ENCODE results near the gene ARF1.
A peak's percentile ranks its signal among the peaks of the same experiment; 100 is the strongest.
"Not testable (repeated sequence)": the region's sequence is repeated elsewhere in the genome, so short reads cannot be mapped to it uniquely, and the experiment has no call there.

Gene ARF1

DNA sequence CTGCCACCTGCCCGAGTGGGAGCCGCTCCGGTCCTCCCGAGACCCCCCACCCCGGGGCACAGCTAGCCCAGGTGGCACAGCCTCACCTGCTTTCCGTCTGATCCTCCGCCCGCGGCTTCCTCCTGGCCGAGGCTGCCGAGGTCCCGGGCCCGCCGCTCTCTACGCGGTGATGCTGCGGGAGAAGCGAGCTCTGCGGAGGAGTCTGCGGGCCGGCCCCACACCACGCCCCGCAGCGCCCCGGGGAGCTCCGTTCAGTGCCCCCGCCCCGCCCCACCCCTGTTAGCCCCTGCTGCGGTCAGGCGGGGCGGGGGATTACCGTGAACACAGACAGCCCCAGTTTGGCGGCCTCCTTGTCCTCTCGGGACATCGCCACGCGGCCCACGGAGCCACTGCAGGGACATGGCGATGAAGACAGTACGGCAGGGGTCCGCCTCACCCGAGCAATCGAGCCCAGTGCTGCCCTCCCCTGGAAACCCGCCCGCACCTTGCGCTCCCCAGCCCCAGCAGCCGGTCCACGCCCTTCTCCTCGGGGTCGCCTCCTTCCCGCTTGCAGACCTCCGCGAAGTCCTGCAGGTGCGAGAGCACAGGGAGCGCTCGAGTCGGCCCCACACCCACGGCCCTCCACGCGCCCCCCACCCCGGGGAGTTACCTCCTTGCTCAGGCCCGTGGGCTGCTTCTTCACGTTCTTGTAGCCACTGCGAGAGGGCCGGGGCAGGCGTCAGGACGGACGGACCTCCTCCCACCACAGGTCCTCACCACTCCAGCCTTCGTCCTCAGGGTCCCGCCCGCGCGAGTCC, 19.7 kb downstream of the ARF1 start:
- DNase-seq (ENCODE audit: low read depth in 2 of 2), result peak; percentile 37 to 48

GRCh38 chr1:228102791-228103620, 20.5 kb downstream of the ARF1 start, which contains the start of gene C1orf35:
C1orf35 (minus strand) TSS chr1:228103325; CDS start chr1:228103227, 98 bp downstream.
- peak; percentile 95 for DNase-seq (ENCODE audit: low read depth in 2 of 2)

DNA sequence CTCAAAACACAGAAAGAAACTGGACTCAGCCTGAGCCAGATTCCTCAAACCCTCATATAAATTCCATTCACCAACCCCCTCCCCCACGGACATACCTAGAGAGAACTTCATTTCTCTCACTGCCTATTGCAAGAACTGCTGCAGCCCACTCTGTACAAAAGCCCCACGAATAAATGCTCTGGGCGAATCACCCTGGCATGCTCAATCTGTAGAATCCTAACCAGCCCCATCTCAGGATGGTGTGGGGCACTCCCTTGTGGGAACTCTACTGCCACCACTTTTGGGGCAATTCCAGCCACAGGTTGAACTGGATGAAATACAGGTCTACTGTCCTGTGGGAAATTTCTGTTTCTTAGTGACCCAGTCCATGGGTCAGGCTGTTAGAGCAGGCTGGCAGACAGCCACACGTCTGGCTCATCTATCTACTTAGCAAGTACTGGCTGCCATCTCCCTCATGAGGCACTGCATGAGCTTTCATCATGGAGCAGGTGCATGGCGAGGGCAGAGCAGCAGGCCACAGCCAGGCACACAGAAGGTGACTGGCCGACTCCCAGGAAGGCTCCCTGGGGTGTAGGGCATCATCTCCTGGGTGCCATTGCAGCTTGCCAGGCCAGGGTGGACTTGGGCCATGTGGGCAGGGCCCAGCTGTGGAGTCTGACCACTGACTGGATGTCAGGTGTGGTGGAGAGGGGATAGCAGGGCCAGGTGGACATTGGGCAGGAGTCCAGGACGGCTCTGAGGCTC, 22.2 kb downstream of the ARF1 start:
- DNase-seq (ENCODE audit: low read depth in 2 of 2), result no peak

- DNase-seq (ENCODE audit: low read depth in 2 of 2), result no peak
Observed at GRCh38 chr1:228105270-228105995, 22.9 kb downstream of the ARF1 start.

DNA sequence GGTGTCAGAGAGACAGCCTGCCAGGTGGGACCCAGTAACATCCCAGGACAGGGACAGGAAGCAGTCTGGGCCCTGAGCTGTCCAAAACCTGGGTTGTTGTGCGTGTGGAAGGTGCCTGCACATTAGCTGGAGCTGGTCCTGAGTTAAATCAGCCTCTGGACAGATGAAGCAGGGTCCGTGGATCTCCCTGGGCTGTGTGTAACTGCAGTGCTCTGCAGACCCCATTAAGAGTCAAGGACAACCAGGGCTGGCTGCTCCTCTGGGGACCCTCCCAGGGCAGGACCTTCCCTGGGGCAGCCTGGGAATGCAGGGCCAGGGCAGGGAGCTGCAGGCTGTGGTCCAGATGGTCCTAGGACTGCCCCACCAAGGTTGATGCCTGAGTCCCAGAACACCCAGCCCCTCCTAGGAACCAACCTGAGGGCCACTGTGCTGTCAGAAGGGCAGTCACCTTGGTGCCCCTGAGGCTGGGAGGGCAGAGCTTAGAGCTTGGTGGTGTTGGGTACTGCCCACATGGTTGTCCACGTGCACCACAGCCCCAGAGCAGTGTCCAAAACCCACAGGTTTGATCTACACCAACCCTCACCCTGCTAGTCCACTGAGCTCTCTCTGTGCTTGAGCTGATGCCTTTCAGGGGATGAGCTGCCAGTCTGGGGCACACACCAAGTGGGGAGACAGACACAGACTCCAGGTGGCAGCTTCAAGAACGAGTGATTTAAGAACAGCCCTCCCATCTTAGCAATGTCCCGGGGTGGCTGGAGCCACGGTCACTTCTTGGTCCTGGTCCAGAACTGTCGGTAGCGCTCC, 23.7 kb downstream of the ARF1 start:
- no peak for DNase-seq (ENCODE audit: low read depth in 2 of 2)

- DNase-seq (ENCODE audit: low read depth in 2 of 2), result no peak
Observed at GRCh38 chr1:228106800-228107054, 24.2 kb downstream of the ARF1 start.

GRCh38 chr1:228107636-228108035, 25.1 kb downstream of the ARF1 start:
- no peak for DNase-seq (ENCODE audit: low read depth in 2 of 2)

GRCh38 chr1:228108055-228108690, 25.7 kb downstream of the ARF1 start:
- no peak for DNase-seq (ENCODE audit: low read depth in 2 of 2)

DNA sequence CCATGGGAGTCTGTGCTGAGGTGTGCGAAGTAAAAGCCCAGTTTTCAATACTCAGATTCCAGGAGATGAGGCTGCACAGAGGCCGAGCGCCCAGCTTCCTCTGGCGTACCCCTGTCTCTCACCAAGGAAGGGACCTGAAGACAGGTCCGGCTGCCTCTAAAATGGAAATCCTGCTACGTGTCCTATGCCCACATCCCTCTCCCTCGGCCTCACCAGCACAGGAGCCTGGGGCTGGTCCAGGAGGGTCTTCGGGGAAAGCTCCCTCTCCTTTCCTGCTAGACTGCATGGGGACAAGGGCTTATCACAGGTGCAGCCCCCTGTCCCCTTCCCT, 26.2 kb downstream of the ARF1 start:
- no peak for DNase-seq (ENCODE audit: low read depth in 2 of 2)

- peak; percentile 94 to 99 for DNase-seq (ENCODE audit: low read depth in 2 of 2)
Observed at GRCh38 chr1:228109073-228109961, 26.8 kb downstream of the ARF1 start, which contains the start of gene MRPL55. MRPL55 (minus strand) TSS chr1:228109299; CDS start chr1:228108260, 1,039 bp downstream.

DNA sequence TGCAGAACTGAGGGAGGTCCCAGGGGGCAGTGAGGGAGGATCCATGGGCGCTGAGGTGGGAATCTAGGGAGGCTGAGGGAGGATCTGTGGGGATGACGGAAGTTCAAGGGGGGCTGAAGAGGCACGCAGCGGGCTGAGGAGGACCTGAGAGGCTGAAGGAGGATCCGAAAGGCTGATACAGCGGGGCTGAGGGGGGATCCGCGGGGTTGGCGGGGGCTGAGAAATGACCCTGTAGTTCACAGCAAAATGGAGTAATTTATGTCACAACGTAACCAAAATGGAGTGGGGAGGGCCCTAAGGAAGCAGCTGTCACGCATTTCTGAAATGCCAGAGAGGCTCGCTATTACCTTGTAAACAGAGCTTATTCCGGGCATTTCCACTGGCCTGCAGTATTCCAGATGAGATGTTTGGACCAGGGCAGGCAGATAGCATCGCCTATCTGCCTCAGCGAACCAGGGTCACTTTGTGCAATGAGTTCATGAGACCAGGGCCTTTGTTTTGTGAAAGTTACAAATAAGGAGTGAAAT, 27.5 kb downstream of the ARF1 start:
- DNase-seq (ENCODE audit: low read depth in 2 of 2), result no peak

DNA sequence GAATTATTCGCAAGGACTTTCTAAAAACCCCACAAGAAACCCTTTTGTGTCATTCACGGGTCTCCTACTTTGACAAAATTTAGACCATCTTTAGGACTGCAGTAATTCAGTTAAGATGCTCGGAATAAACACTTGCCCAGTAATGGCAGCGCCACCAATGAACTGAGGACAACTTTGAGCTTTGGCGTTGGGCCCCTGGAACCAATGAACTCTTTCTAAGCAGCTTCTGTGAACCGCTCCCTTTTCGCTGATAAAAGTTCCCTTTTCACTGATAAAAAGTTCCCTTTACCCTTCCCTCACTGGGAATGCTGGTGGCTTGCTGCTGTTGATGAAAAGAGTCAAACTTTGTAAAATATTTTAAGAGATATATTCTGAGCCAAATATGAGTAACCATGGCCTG, 28.0 kb downstream of the ARF1 start:
- DNase-seq (ENCODE audit: low read depth in 2 of 2), result no peak

DNA sequence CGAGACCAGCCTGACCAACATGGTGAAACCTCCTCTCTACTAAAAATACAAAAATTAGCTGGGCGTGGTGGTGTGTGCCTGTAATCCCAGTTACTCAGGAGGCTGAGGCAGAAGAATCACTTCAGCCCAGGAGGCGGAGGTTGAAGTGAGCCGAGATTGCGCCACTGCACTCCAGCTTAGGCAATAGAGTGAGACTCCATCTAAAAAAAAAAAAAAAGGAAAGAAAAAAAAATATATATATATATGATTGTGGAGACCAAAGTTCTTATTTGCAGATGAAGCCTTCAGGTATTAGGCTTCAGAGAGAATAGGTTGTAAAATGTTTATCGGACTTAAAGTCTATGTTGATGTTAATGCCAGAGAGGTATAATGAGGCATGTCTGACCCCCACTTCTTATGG, 28.8 kb downstream of the ARF1 start:
- not testable (repeated sequence) for DNase-seq (ENCODE audit: low read depth in 2 of 2)

DNA sequence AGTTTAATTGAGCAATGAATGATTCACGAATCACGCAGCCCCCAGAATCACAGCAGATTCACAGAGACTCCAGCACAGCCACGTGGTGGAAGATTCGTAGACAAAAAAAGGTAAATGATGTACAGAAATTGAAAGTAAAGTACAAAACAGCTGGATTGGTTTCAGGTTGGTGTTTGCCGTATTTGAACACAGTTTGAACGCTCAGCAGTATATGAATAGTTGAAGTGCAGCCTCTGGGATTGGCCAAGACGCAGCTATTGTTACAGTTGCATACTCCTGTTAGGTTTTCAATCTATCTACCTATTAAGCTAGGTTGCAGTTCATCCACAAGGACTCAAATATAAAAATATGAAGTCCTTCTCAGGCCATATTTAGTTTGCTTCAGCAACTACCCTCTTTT, 29.7 kb downstream of the ARF1 start:
- DNase-seq (ENCODE audit: low read depth in 2 of 2), result no peak

DNA sequence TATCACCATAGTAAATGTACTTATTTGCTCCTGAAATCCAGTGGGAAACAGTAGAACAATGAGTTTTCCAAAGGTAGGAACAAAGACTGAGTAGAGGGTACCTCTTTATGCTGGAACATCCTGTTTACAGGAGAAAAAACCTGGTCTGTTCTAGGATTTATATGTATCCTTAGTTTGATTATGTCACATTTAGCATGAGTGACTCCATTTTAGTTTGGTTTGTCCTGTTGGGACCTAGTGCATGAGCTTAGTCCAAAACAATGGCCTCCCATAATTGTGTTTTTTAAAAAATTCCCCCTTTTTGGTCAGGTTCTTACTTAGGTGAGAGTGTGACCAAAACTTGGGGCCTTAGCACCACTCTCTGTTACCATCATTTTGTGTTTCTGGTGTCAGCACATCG, 30.1 kb downstream of the ARF1 start:
- DNase-seq (ENCODE audit: low read depth in 2 of 2), result no peak

GRCh38 chr1:228114827-228115226, 32.3 kb downstream of the ARF1 start:
- no peak for DNase-seq (ENCODE audit: low read depth in 2 of 2)

GRCh38 chr1:228117335-228117734, 34.8 kb downstream of the ARF1 start:
- DNase-seq (ENCODE audit: low read depth in 2 of 2), result no peak

- DNase-seq (ENCODE audit: low read depth in 2 of 2), result no peak
Observed at GRCh38 chr1:228118040-228118439, 35.5 kb downstream of the ARF1 start.

DNA sequence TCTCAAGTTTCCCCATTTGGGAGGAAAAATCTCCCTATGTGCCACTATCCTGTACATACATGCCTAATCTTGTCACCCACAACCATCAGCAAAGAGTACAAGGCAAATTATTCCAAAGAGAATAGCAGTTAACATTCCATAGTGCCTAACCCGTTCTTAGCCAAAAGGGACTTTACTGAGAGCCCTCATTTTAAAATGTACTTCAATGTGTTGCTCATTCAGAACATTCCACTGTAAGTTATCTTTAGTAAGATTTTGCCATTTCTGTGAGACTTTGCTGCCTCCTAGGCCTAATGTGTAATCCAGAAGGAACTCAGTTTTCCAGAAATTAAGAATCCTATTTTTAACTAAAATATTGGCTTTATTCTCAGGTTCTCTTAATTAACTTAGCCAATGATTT, 37.8 kb downstream of the ARF1 start:
- no peak for DNase-seq (ENCODE audit: low read depth in 2 of 2)
